Neural progenitor cell (in vitro differentiated cells): ENCODE measurements around the gene FRYL.

ENCODE experiments used
- EZH2 ChIP-seq: fragments of 200-600 bp; sonication (generic); IDR thresholded peaks from 2 replicates; pipeline ENCODE4 v1.6.1; 2017; ENCODE audit warnings: antibody characterized with exemption, mild to moderate bottlenecking, moderate library complexity
- EZH2phosphoT487 ChIP-seq: fragments of 200-600 bp; sonication (generic); IDR thresholded peaks from 2 replicates; pipeline ENCODE4 v1.6.1; 2017; ENCODE audit warnings: antibody characterized with exemption
- TF ChIP-seq, protein P1 (sequence below): fragments of 200-600 bp; sonication (generic); IDR thresholded peaks from 2 replicates; pipeline ENCODE4 v1.5.1; 2017; ENCODE audit warnings: antibody characterized with exemption, mild to moderate bottlenecking

DNA sequence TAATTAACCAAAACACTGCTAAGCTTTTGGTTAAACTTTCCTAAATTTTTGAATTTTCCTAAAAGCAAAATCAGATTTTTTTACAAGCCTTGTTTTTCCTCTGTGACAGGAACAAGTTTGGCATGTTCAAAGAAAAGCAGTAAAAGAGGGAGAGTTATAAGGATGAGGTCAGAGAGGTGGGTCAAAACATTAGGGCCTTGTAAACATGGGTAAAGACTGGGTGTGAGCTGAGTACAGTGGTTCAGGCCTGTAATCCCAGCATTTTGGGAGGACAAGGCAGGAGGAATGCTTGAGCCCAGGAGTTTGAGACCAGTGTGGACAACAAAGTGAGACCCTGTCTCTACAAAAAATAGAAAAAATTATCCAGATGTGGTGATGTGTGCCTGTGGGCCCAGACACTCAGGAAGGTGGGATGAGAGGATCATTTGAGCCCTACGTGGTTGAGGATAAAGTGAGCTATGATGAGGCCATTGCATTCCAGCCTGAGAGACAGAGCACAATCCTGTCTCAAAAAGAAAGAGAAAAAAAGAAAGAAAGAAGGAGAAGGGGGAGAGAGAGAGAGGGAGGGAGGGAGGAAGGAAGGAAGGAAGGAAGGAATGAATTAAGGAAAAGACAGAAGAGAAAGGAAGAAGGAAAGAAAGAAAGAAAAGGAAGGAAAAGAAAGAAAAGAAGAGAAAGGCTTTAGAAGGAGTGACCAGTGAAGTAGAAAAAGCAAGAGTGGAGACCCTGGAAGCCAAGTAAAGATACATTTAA lies 17.0 kb upstream of the FRYL start:
- TF ChIP-seq, protein P1, sequence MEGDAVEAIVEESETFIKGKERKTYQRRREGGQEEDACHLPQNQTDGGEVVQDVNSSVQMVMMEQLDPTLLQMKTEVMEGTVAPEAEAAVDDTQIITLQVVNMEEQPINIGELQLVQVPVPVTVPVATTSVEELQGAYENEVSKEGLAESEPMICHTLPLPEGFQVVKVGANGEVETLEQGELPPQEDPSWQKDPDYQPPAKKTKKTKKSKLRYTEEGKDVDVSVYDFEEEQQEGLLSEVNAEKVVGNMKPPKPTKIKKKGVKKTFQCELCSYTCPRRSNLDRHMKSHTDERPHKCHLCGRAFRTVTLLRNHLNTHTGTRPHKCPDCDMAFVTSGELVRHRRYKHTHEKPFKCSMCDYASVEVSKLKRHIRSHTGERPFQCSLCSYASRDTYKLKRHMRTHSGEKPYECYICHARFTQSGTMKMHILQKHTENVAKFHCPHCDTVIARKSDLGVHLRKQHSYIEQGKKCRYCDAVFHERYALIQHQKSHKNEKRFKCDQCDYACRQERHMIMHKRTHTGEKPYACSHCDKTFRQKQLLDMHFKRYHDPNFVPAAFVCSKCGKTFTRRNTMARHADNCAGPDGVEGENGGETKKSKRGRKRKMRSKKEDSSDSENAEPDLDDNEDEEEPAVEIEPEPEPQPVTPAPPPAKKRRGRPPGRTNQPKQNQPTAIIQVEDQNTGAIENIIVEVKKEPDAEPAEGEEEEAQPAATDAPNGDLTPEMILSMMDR = no peak
- no peak for TF ChIP-seq EZH2
- TF ChIP-seq EZH2phosphoT487 = no peak
